ACHN (cell line): ENCODE measurements around the gene OR10A4.
"Not testable (repeated sequence)": the region's sequence is repeated elsewhere in the genome, so short reads cannot be mapped to it uniquely, and the experiment has no call there.

Source experiments
- DNase-seq: peaks from one replicate; pipeline ENCODE4 v3.0.0-alpha.2; 2015
- in situ Hi-C: cut with HindIII; loops from 2 replicates; pipeline ENCODE4 v1.10.0; 2017; ENCODE audit warnings: low sequenced_read_pairs, low pct_ligation_motif_present, low pct_unique_long_range_greater_than_20kb

The OR10A4 gene

DNA sequence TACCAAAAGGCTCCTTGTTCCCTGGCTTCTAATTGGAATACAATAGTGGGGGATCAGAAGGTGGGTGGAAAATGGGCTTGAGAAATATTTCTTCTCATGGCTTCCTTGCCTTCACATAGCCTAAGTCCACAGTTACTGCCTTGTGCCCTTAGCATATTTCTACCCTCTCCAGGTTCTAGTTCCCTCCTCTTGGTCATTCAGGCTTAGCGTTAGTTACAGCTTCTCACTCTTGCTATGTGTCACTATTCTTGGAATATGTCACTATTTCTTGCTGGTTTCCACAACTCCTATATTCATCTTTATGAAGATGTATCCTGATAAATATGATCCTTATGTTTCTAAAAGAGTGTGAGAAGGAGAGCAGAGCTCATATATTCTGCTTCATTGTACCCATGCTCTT, 13.4 kb downstream of the OR10A4 start:
- in situ Hi-C loops, result no loop called here
- DNase-seq, result no peak

DNA sequence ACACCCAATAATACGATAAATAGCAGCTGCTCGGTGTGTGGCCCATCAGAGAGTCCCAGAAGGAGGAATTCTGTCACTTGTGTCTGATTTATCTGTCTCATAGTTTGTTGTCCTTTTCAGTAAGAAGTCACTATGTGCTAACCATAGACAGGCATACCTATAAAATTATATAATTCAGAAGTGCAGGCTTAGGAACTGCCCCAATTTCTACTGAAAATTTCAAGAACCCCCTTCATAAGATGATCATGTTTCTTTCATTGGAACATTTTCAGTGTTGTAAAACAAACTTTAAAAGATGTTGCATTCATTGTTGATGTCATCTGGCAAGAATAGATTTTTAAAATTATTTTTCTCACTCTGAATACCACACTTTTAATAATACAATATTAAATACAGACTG, 16.0 kb downstream of the OR10A4 start, which contains the start of gene OR2D2:
Gene OR2D2 (minus strand): TSS at position 101 of the 400 bp plus-strand sequence. CDS start 0 bp downstream, at position 101.
- DNase-seq, result no peak
- in situ Hi-C loops, result no loop called here

DNA sequence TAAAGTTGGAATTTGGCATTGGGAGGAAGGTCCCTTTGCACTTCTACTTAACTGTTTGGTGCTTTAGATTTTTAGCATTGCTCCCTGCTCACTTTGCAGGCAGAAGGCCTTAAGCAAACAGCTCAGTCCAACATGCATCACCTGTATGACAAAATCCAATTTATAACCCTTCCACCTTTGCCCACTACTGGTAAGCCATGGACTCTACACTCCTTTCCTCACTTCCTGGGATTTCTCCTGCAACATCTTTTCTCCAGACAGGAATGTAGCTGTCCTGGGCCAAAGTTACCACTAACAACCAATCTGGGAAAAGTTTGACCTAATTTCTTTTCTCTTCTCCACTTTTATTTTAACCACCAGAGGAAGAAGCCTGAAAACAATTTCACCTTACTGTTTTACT, 17.7 kb downstream of the OR10A4 start:
- no peak for DNase-seq
- in situ Hi-C loops, result no loop called here

GRCh38 chr11:6895010-6895409, 18.6 kb downstream of the OR10A4 start:
- in situ Hi-C loops, result no loop called here

DNA sequence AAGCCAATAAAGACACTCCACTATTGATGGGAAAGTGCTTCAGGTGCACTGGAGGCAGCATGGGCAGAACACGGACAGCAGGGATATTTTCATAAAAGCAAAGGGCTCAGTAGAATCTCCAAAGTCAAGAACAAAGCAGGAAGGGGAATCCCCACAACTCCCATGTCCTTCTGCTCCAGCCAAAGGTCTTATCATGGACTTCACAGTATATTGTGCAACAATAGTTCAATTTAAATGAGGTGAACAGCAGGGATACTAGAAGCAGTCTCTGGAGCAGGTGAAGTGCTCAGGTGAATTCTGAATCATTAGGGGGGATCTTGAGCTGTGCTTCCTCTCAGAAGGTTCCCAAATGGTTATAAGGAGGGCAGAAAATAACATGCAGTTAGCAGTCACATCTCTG, 22.5 kb downstream of the OR10A4 start:
- in situ Hi-C loops, result no loop called here
- DNase-seq, result no peak

More at GRCh38 chr11:6895010-6895409, 18.6 kb downstream of the OR10A4 start:
- no peak for DNase-seq

DNA sequence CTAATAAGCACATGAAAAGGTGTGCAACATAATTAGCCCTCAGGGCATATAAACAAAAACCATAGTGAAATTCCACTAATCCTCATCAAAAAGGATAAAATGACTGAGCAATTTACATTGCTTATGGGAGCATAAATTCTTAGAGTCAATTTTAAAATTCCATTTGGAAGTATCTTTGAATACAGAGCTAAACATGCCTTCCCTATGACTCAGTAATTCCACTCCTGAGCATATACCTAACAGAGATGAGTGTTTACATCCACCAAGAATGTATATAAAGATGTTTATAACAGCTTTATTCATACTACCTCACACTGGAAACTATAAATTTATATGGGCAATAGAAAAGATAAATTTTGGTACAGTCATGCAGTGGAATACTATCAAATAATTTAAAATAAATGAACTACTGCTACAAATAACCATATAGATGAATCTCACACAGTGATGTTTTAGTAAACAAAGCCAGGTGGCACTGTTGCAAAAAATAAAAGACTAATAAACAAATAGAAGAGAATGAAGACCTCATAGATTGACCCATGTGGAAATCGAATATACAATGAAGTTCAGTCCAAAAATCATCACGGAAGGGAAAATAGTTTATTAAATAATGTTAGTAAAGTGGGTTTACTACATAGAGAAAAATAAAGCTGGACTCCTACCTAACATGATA, 24.0 kb downstream of the OR10A4 start:
- in situ Hi-C loops, result no loop called here

DNA sequence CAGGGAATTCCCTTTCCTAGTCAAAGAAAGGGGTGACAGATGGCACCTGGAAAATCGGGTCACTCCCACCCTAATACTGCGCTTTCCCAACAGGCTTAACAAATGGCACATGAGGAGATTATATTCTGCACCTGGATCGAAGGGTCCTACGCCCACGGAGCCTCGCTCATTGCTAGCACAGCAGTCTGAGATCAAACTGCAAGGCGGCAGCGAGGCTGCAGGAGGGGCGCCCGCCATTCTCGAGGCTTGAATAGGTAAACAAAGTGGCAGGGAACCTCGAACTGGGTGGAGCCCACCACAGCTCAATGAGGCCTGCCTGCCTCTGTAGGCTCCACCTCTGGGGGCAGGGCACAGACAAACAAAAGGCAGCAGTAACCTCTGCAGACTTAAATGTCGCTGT, 28.4 kb downstream of the OR10A4 start:
- DNase-seq, in situ Hi-C loops: not testable (repeated sequence)

More for the DNA sequence above, 24.0 kb downstream of the OR10A4 start:
- DNase-seq, result no peak

DNA sequence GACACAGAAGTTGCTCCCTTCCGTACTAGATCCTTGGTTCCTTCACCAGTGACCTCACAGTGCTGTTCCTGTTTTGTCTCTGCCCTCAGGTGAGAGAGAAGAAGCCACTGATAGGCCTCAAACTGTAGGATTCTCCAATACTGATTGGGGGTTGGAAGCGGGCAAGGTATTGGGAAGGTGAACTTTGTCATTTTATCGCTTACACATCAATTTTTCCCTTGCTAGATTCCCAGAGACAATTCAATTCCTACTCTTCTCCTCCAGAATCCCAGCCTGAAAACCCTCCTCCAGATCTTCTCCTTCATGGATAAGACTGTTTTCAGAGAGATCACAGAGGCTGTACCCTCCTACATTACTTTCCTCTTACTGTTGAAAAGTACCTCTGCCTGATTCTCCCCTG, 35.0 kb downstream of the OR10A4 start:
- in situ Hi-C loops, result no loop called here
- DNase-seq, result no peak

DNA sequence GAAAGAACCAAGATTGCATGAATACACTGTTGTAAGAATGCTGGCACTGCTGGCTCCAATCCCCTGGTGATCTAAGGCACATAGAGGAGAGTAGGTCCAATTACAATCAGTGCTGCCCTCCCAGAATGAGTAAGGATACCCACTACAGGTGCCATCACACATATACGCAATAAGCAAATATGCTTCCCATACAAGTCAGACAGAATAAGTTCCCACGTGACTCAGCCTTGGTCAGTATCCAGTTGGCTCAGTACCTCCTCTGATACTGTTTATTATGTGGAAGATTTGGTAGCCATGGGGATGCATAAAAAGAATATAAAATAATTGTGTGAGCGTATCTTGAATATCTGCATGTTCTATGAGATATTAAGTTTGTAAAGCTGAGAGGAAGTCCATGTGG, 35.5 kb downstream of the OR10A4 start:
- in situ Hi-C loops, result no loop called here
- DNase-seq, result no peak

- no peak for DNase-seq
- in situ Hi-C loops, result no loop called here
Measured at GRCh38 chr11:6919698-6920097, 43.3 kb downstream of the OR10A4 start.

GRCh38 chr11:6920702-6921101, 44.3 kb downstream of the OR10A4 start, which contains the start of gene OR2D3:
Gene OR2D3 (plus strand): TSS chr11:6921002. CDS start chr11:6921002, 0 bp downstream.
- in situ Hi-C loops, result no loop called here
- no peak for DNase-seq

GRCh38 chr11:6925007-6925577, 48.7 kb downstream of the OR10A4 start:
- DNase-seq, result no peak

GRCh38 chr11:6925636-6926207, 49.3 kb downstream of the OR10A4 start:
- in situ Hi-C loops, result no loop called here
- DNase-seq, result peak; percentile 30

More at GRCh38 chr11:6925007-6925577, 48.7 kb downstream of the OR10A4 start:
- in situ Hi-C loops, result no loop called here

GRCh38 chr11:6926208-6927029, 50.0 kb downstream of the OR10A4 start, which contains the start of gene ZNF215:
Gene ZNF215 (plus strand): TSS chr11:6926426. CDS start chr11:6932273, 5,847 bp downstream.
- in situ Hi-C loops, result no loop called here

DNA sequence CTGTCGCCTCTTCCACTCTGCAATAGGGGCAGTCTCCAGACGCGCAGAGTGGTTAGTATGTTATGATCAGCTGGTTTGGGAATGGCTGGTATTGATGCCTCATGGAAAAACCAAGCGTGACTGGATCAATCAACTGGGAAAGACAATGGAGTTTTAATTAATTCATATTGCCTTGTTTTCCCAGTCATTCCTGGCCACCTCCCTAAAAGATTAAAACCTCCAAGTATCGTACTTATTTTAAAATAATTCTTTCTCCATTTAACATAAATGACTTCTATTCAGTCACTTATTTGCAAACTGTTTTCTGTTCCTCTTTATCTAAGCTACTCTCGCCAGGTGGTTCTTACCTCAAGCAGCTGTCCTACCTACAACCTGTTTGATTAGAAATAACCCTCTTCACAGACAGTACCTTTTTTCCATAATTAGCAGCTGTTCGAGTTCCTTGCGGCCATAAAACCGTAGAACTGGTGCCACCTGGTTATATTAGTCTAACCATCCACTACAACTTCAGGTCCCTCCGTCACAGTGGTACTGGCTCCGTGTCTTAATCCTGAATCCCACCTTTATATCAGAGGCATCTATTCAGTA, 50.7 kb downstream of the OR10A4 start:
- DNase-seq, result no peak
- in situ Hi-C loops, result no loop called here

More at GRCh38 chr11:6926208-6927029, 50.0 kb downstream of the OR10A4 start, which contains the start of gene ZNF215:
- peak; percentile 82 for DNase-seq
